ENCODE results near the gene FER.
A peak's percentile ranks its signal among the peaks of the same experiment; 100 is the strongest.
"Not testable (repeated sequence)": the region's sequence is repeated elsewhere in the genome, so short reads cannot be mapped to it uniquely, and the experiment has no call there.

FER gene

DNA sequence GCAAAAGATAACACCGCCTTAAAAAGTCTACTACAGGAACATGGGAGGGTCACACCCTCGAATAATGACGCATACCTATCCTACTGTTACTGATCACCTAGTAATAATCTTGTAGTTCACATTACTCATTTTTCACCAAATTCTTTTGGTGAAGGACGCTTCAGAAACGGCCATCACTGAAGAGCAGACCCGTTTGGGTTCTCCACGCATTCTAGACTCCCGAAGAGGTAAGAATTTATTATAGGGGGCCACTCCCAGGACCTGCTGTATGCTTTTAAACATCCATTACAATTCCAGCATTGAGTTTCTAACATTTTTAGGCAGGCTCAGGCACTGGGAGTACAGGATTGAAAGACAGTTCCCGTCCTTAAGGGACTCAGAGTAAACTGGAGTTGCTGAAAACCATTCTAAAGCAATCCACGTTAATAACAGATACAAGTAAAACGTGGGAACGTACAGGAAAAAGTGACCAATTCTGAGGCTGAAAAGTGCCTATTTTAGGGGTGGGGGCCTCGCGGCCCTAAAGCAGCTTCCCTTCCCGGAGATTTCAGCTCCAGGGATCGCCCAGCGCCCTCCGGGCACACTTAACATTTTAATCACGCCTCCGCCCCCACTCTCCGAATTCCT lies at the start of gene FER:
Gene FER, plus strand, starts transcription at position 124 of the 627 bp plus-strand sequence. CDS start 50,286 bp downstream, outside the sequence.
- no peak for DNase-seq

DNA sequence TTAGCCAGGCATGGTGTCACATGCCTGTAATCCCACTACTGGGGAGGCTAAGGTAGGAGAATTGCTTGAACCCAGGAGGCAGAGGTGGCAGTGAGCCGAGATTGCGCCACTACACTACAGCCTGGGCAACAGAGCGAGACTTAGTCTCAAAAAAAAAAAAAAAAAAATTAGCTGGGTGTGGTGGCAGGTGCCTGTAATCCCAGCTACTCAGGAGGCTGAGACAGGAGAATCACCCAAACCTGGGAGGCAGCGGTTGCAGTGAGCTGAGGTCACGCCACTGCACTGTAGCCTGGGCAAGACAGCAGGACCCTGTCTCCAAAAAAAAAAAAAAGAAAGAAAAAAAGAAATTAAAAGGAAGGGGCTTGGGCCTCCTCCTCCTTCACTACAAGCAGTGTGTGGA lies 47.3 kb upstream of the FER start:
- not testable (repeated sequence) for DNase-seq

DNA sequence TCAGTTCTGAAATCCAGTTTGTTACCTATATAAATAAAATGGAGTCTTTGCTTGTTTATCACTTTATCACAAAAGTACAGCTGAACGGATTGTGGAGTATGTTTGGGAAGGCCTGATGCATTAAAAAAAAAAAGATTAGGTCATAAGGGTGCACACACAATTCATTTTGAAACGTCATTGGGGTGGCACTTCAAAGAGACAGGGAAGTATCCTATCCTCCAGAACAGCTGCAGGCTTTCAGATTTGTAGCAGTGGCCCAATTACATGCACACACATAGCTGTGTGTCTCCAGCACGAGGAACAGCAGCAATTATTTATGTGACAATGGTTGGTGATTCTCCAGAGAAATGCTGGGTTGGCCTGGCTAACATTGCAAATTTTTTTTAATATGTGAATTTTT lies 46.8 kb upstream of the FER start:
- DNase-seq, result no peak

DNA sequence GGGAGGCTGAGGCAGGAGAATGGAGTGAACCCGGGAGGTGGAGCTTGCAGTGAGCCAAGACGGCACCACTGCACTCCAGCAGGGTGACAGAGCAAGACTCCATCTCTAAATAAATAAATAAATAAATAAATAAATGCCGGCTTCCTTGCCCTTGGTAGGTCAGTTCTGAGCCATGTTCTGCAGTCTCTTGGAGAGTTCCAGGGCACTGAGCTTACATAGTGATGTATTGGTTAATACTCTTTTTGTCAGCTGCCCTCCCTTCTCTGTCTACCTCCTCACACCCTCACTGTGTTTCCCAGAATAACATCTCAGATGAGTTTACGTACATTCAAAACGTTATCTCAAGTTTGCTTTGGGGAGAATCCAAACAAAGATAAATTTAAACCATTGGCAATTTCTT lies 45.2 kb upstream of the FER start:
- no peak for DNase-seq

DNA sequence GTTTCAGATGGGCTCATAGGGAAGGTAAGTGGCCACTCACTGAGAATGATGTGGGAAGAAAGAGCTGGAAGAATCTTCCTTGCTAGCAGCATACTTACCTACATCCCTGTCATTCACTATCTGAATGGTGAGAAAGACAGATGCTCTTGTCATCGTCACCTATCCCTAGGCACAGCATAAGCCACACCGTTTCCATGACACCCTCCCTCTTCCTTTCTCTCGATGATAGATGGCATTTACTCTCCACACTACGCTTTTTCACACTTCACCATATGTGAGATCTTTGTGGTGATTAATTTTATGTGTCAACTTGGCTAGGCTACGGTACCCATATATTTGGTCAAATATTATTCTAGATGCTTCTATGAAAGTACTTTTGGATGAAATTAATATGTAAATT lies 44.4 kb upstream of the FER start:
- DNase-seq, result no peak

DNA sequence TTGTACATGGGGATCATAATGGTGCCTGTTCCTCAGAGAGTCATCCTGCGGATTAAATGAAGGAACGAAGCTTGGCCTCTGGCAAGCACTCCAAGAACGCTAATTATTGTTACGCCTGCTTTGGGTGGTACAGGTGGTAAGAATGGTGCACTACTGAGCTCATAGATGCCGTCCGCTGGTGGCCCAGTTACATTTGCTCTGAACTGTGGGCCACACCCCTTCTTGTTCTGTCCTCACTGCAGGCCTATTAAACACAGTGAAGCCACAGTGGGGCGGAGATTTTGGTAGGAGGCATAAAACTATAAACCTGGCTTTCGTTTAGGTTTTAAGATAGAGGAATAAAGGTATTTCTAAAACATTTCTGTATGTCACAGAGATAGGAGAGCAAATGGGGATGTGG lies 40.6 kb upstream of the FER start:
- DNase-seq, result no peak

DNA sequence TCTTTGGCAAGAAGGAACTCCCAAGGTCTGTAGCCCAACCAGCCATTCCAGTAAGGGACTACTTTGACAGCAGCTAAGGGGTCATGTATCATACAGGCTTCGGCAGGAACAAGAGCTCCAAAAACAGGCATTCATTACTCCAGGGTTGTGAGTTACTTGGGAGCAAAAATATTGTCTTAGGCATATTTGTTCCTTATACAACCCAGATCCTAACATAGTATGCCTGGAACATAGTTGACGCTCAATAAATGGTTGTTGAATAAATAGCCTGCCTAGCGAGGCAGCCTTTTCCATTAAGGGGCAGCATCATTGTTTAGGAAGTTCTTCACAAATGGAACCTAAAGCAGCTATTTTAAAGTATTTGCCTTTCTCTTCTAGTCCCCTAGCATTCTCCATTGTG lies 35.8 kb upstream of the FER start:
- no peak for DNase-seq

DNA sequence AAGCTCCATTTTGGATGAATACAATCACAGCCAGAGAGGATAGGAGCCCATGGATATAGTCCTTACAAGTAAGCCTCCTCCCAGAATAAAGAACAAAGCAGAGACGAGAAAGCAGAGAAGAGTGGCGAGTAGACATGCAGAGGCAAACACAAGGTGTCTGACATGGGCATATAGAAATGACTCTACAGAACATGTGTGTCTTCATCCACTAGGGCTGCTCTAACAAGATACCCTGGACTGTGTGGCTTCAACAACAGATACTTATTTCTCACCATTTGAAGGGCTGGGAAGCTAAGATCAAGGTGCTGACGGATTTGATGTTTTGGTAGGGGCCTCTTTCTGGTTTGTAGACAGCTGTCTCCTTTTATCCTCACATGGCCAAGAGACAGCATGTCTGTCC lies 32.3 kb upstream of the FER start:
- no peak for DNase-seq

DNA sequence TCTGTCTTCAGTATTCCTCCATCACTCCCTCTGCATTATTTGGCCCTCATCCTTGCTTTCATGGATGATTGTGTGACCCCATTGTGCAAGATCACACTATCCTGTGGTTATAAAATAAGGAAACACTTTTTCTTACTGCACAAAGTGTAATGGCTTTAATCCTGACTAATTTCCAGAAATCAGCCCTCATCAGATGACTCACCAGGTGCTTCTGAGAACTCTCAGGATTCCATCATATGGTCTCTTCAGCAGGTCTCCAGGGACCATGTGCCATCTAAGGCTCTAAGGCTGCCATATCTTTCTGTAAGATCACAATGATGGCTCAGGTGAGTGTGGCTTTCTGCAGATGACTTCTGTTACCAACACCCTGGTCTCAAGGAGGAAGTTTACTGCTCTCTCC lies 27.3 kb upstream of the FER start:
- DNase-seq, result no peak

DNA sequence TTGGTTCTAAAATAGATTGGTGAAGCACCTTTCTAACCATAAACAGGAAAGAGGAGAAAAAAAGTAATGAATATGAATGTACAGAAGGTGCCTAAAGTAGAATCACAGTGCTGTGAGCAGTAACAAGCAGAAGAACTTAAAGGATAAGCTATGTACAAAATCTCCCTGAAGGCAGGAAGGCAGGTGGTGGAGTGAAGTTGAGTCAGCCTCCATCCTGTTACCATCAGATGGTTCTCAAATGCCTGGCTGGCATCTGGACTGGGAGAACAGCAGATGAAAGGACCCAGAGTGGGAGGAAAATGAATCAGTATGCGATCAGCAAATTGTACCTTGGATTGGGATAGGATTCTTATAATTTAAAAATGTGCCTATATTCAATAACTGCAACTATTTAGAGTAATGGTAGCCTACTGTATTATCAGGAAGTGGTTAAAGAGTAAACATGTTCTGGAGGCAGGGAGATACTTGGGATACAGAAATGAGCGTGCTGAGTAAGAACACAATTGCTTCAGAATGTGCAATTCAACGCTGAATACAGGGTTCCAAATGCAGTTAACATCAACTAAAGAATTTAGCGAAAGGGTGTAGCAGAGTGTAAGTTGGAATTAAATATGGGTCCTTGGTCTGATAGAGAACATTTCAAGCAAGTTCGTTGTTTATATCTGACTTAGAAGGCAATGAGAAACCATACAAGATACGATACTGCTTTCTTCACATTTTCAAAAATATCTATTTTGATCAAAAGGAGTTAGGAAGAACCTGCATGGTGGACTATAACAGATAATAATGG lies 21.1 kb upstream of the FER start:
- no peak for DNase-seq

DNA sequence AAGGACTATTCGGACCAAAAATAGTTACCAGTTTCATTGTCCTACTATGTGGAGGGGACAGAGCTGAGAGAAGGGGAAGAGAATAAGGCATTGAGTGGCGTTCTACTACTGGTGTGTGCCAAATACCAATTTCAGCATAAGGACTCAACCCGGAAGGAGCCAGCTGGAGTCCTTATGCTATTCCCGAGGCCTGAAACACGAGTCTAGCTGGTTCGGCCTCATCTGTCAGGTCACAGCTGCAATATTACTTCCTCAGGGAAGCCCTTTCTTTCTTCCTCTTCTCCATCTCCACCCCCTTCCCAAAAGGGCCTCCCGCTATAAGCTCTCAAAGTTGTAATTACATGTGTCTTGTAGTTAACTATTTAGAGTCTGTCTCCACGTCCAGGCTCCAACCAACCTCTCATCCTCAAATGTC lies 20.5 kb upstream of the FER start:
- DNase-seq, result no peak

DNA sequence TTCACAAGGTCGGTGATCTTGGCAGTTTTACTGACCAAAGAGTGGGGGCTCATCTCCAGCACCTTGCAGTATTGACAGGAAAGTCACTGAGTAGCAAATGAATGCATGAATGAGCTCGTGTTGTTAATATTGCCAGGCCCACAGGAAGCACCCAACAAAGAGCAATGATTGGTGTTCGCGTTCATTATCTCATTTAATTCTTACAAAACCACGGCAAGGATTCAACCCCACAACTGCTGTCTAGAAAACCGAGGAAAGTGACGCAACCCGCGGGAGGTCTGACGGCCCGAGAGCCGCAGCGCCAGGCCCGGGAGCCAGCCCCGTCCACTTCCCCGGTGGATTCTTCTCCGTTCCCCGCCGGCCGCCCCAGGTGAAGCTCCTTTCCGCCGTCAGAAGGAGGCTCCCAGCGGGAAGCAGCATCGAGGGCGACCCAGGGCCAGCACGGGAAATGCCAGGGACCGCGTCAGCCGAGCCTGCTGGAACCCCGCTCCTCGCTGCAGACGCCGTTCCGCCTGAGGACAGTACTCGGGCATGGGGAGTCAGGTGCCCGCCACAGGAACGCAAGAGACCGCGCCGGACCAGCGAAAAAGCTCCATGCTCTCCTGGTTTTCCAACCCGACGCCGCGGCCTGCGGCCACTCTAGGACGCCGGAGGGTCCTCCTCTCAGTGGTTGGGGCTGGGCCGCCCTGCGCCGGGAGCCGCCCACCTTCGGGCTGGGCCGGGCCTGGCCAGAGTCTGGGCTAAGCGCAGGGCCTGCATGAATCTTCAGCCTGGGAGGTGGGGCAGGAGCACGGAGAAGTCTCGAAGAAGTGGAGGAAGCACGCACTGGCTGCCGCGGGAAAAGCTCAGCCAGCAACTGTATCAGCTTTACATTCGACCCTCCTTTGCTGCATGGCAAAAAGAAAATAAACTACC lies 19.8 kb upstream of the FER start:
- DNase-seq, result peak; percentile 30 to 74

DNA sequence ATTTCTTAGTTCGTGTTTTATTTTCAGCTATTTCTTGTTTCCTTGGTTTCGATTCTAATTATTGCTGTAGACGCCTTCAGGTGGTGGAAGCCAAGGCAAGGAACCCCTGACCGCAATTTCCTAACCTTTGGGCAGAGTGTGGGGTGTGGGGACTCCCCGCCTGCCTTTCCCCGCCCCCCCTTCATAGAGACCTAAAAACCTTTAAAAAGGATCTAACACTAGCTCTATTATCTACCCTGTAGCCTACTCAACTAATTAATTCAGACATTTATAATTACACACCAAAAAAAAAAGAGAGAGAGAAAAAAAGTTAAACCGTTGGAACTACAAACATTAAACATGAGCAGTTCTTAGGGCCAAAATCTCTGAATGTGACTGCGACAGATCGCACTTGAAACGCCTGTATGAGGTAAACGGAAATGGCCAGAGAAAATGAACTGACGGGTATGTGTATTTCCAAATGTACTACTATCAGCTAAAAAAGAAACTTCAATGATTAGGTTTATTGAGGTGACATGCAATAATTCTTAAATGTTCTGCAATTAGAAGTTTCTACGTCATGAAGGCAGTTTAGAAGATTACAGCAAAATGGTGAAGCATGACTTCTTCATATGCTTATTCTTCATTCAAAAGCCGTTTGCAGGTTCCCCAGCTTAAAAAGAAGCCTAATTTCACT lies 19.0 kb upstream of the FER start:
- DNase-seq, result no peak

DNA sequence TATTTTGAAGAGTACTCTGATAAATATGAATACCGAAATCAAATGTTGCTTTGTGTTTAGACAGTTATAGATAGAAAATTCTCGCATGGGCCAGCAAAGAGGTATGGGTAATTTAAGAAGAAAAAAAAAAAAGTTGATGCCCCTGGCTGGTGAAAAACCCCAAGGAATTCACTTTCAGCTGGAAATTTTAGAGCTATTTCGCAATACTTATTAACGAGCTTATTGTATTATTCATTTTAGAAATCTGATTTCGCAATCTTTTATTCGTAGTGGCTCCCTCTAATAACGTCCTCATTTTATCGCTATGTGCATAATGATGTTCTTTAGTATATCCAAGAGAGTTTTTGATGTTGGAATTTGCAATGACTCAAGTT lies 18.5 kb upstream of the FER start:
- DNase-seq, result no peak

DNA sequence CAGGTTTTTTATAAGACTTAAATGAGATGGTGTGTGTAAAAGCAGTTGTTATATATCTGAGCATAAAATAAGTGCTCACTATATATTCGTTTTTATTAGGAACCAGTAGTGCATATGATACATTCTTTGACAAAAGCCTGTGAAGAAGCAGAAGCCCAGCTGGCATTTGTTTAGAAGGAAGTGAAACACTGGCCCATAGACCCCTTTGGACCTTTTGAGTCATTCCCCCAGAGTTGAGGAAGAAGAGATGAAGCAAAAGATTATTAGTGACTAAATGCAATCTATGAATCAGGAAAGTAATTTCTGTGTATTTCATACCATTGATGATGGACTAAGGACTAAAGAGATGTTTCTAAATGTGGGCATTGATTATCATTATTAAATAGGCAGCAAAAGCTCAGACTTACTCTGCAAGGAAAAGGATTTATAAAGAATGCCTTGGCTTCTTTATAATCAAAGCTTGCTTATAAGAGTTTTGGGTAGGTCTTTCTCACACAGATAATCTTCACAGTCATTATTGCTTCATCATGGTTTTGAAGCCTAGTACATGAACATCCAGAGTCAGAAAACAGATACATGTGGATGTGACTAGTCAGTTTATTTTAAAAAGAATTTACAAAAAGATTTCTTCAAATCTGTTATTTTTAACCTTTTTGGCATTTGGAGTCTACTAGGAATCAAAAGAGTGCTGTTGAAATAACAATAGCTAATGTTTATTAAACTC lies 16.9 kb upstream of the FER start:
- no peak for DNase-seq

DNA sequence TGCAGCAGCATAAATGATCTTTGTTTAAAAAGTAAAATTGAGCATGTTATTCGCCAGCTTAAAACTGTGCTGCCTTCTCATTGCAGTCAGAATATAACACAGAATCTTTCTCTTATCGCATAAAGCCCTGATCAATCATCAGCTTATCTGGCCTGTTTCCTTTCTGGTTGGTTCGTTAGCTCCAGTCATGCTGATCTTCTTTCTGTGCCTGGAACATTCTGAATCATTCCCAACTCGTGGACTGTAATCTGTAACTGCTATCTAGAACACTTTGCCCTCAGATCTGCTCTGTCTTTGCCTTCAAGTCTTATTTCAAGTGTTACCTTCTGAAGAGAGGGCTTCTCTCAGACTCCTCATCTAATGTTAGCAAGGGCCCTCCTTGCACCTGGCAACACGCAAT lies 11.9 kb upstream of the FER start:
- DNase-seq, result no peak

DNA sequence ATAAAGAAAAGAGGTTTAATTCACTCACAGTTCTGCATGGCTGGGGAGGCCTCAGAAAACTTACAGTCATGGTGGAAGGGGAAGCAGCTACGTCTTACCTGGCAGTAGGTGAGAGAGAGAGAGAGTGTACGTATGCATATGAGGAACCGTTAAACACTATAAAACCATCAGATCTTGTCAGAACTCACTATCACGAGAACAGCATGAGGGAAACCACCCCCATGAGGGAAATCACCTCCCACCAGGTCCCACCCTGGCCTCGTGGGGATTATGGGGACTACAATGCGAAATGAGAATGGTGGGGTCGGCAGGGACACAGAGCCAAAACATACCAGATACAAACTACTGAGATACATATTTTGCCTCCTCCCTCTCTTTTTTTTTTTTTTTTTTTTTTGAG lies 10.8 kb upstream of the FER start:
- no peak for DNase-seq

DNA sequence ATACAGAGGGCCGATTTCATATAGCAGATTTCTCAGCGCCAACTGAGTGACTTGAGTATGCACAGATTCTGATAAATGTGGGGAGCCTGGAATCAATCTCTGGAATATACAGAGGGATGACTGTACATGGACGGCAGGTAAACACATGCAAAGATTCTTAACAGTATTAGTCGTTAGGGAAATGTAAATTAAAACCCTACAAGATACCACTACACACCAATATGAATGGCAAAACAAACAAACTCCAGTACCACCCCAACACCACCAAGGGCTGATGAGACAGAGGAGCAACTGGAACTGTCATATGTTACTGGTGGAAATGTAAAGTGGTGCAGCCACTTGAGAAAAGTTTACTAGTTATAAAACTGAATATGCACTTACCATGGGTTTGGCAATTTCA lies 8.3 kb upstream of the FER start:
- no peak for DNase-seq

DNA sequence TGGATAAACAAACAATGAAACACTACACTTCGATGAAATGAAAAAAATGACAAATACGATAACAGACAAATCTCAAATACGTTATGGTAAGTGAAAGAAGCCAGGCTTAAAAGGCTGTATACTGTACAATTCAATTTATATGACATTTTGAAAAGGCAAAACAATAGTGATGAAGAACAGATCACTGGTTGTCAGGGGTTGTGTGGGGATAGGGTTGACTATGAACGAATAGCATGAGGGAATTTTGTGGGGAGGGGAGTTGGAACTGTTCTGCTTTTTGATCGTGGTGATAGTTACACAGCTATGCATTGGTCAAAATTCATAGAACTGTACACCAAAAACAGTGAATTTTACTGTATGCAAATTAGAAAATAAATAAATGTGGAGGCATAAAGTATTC lies 7.8 kb upstream of the FER start:
- no peak for DNase-seq

DNA sequence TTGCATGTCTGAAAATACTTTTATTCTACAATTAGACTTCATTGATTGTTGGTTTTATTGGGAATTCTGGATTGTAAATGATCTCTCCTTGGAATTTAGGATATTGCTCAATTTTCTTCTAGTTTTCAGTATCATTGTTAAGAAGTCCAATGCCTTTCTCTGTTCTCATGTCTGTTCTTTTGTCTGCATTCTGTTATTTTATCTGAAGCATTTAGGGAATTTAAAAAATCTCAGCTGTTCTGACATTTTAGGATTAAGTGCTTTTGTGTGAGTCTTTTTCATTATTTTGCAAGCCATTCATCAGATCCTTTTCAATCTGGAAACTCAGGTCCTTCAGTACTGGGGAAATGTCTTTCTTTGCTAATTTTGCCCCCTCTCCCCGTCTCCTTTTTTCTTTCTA lies 4.4 kb upstream of the FER start:
- no peak for DNase-seq

DNA sequence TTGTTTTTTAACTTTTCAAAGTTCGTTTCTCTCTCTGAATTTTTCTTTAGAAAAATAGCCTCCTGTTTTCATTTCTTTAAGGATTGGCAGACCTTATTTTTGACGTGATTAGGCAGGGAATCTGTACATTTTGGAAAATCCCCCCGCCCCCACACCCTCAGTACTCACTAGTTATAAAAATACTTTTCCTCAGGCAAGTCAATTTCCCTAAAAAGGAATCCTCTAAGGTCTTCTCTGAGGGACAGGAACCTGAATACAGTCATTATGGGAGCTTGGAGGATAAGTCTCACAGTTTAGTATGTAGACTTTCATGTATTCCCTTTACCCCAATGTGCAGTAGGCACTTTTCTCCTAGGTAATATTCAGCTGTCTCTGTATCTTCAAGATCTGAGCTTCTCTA lies 3.9 kb upstream of the FER start:
- no peak for DNase-seq

DNA sequence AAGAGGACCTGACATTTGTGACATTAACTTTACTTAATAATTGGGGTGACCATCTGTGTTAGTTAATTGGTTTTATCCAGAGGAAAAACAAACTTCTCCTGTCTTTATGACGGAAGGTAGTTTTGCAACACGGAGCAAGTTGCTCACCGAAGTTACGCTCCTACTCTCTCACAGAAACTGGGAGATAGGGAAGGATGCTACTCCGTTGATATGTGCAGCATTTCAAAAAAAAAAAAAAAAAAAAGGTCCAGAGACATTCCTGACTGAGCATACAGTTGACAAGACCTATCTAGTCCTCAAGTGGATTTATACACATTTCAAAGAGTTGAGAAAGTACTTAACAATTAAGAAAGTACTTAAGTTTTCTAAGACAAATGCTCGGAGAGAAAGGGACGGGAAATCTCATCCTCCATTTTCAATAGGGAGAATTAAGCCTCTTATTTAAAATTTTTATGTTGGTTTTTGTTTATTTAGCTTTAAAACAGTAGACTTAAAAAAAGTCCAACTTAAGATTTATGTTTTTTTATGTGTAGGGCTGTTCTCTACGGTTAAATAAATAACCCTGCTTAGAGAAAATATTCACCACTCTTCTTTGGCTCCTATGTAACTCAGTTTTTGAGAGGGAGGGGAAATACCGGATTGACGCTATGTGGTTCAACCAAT lies 455 bp upstream of the FER start:
- no peak for DNase-seq
